GM06990 (cell line): ENCODE measurements around the gene PHAF1.

ENCODE experiments used
- DNase-seq: peaks from one replicate; pipeline ENCODE4 v3.0.0-alpha.2; 2011; ENCODE audit not compliant: insufficient read length; ENCODE audit errors: extremely low read depth
- H3K27me3 ChIP-seq: replicated peaks from 2 replicates; pipeline ENCODE4 v1.6.0; 2011; ENCODE audit warnings: low read length; ENCODE audit not compliant: control insufficient read depth, insufficient read depth
- H3K36me3 ChIP-seq: 2 replicates; pipeline ENCODE4 v1.5.1; 2011; ENCODE audit warnings: low read length; ENCODE audit not compliant: control insufficient read depth, insufficient read depth
- H3K4me3 ChIP-seq: replicated peaks from 2 replicates; pipeline ENCODE4 v1.5.1; 2011; ENCODE audit warnings: low read depth, mild to moderate bottlenecking, control low read depth, low read length
- CTCF ChIP-seq: IDR thresholded peaks from 2 replicates; pipeline ENCODE4 v1.5.1; 2011; ENCODE audit warnings: low read length, control low read depth, mild to moderate bottlenecking, inconsistent platforms; ENCODE audit not compliant: insufficient read depth, poor library complexity, severe bottlenecking

Gene PHAF1

GRCh38 chr16:67190448-67191399, 81.0 kb downstream of the PHAF1 start:
- no peak for DNase-seq
- no peak for TF ChIP-seq CTCF
- H3K4me3 ChIP-seq: no peak overlapping the region
- H3K36me3 ChIP-seq: peaks cover 14% of the 10 kb centered on the region
- H3K27me3 ChIP-seq: no peaks in the 10 kb centered on the region

GRCh38 chr16:67191411-67191994, 81.8 kb downstream of the PHAF1 start:
- H3K4me3 ChIP-seq: peak overlapping the region; percentile 100
- H3K27me3 ChIP-seq: no peaks in the 10 kb centered on the region
- no peak for TF ChIP-seq CTCF
- H3K36me3 ChIP-seq: peaks cover 21% of the 10 kb centered on the region
- no peak for DNase-seq

GRCh38 chr16:67191995-67192681, 82.4 kb downstream of the PHAF1 start, which contains the start of gene E2F4:
Gene E2F4, plus strand, starts transcription at chr16:67192155. Its CDS starts 73 bp downstream, at chr16:67192228.
- DNase-seq: peak; percentile 91
- Histone ChIP-seq H3K27me3 (no peaks in the 10 kb centered on the region), H3K4me3 (peak within 1 kb of the TSS; percentile 100), H3K36me3 (peaks cover 26% of the 10 kb centered on the region)
- no peak for TF ChIP-seq CTCF

- H3K36me3 ChIP-seq: peaks cover 32% of the 10 kb centered on the region
- TF ChIP-seq CTCF: no peak
- DNase-seq: no peak
Observed at GRCh38 chr16:67192781-67193361, 83.1 kb downstream of the PHAF1 start.

GRCh38 chr16:67193536-67193935, 83.8 kb downstream of the PHAF1 start:
- Histone ChIP-seq H3K4me3 (peak overlapping the region; percentile 100), H3K36me3 (peaks cover 38% of the 10 kb centered on the region), H3K27me3 (no peaks in the 10 kb centered on the region)
- TF ChIP-seq CTCF: no peak
- DNase-seq: no peak

More at GRCh38 chr16:67192781-67193361, 83.1 kb downstream of the PHAF1 start:
- Histone ChIP-seq H3K4me3 (peak overlapping the region; percentile 100), H3K27me3 (no peaks in the 10 kb centered on the region)
